Hematopoietic multipotent progenitor cell treated with erythropoietin and hydrocortisone succinate and interleukin-3 and kit ligand, for 6 days (in vitro differentiated cells): Measurements from ENCODE around the gene NXPH4.

ENCODE experiments used
- DNase-seq: peaks from one replicate; pipeline ENCODE4 v3.0.0-alpha.2; 2015

NXPH4 gene

DNA sequence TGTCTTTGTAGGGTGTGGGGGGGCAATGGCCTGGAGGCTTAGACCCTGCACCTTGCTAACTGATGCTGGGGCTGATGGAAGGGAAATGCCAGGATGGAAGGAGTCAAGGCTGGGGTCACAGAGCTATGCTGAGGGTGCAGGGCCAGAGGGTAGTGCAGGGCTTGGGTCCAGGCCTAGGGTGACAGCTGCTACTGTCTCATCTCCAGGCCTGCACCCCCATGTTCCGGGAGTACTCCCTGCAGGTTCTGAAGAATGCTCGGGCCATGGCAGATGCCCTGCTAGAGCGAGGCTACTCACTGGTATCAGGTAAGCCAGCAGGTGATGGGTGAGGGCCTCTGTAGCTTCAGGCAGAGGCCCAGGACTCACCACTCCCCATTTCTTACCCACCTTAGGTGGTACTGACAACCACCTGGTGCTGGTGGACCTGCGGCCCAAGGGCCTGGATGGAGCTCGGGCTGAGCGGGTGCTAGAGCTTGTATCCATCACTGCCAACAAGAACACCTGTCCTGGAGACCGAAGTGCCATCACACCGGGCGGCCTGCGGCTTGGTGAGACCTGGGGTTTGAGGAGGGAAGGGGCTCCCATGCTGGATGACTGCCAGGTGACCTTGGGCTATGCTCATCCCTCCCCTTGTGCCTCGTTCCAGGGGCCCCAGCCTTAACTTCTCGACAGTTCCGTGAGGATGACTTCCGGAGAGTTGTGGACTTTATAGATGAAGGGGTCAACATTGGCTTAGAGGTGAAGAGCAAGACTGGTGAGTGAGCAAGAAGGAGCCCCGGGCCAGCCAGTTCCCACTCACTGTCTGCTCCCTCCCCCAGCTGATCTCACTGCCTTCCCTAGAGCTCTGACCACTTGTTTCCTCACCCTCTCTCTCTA, 17.0 kb downstream of the NXPH4 start:
- no peak for DNase-seq

DNA sequence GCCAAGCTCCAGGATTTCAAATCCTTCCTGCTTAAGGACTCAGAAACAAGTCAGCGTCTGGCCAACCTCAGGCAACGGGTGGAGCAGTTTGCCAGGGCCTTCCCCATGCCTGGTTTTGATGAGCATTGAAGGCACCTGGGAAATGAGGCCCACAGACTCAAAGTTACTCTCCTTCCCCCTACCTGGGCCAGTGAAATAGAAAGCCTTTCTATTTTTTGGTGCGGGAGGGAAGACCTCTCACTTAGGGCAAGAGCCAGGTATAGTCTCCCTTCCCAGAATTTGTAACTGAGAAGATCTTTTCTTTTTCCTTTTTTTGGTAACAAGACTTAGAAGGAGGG, 17.6 kb downstream of the NXPH4 start:
- DNase-seq: no peak

DNA sequence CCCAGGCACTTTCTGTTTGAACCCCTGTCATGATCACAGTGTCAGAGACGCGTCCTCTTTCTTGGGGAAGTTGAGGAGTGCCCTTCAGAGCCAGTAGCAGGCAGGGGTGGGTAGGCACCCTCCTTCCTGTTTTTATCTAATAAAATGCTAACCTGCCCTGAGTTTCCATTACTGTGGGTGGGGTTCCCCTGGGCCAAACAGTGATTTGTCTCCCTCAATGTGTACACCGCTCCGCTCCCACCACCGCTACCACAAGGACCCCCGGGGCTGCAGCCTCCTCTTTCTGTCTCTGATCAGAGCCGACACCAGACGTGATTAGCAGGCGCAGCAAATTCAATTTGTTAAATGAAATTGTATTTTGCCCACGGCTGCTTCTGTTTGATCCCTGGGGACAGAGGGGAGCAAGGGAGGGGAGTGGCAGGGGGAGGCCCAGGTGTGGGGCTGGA, 18.0 kb downstream of the NXPH4 start:
- peak; percentile 4 for DNase-seq

DNA sequence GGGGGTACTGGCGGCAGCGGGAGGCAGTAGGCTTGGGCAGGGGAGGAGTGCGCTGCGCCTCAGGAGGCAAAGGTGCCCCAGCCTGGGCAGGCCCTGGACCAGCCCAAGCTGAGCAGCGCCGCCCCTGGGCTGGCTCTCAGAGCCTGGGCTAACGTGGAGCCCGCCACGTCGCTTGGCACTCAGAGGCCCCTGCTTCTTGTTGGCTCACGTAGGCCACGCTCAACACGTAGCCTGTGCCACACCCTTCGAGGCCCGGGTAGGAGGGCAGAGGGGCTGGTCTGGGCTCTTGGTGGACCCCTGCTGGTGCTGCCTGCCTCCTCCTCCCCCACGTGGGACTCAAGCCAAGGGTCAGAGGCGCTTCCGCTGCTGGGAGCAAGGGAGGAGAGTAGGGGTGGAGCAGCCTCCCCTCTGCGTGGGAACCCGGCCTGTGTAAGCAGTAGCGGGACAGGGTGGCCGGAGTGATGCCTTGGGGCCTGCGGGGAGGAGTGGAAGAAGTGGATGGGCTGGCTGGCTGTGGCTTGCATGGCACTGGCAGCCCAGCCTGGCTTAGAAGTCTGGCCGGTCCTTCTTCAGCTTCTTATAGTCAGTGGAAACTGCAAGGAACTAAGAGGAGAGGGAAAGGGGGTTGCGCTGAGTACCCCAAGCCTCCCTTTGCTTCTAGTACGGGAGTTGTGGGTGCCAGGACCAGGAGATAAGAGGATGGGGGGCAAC, 18.6 kb downstream of the NXPH4 start:
- DNase-seq: peak; percentile 9

DNA sequence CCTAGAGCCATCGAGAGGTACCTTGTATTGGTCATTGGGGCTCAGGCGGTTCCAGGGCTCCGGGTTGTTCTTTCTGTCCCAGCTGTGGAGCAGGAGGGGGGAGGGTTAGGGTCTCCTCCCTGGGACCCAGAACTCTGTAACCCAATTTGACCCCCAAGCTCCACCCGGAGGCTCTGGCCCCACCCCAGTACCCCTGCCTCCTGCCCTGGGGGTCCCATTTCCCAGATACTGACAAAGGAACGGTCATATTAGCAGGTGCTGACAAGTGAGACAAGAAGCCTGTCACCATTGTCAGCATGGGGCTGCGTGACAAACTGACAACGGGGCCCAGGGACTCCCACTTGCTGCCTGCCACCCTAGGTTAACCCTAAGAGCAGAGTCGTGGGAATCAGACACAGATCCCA, 19.1 kb downstream of the NXPH4 start:
- peak; percentile 14 for DNase-seq

DNA sequence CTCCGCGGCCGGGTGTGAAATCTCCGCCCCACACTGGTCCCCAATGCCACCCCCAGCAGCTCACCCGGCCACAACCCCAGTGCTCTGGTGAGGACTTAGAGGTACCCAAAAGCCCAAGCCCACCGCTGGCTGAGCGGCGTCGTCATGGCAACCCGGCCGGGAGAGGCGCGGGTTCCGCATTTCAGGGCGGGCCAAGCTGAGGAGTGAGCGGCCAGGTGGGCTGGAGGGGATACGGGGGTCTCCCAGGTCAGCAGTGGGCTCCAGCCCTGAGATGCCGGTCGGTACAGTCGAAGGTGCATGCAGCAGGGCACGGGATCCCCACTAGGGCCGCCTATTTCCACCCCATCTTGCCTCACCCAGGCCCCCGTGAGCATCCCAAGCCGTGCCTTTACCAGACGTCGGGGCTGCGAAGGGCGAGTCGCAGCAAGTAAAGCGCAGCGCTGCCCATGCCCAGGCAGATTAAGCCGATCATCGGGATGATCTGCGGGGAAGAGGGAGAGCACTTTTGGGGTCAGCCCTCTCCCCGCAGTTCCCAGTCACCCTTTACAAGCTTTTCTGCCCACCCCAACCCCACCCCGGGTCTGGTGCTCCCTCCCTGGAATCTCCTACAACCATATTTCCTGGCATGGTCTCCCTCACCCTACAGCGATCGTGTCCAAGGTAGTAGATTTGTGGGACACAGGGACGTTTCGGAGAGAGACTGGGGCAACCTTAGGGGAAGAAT, 19.8 kb downstream of the NXPH4 start:
- peak; percentile 27 for DNase-seq

DNA sequence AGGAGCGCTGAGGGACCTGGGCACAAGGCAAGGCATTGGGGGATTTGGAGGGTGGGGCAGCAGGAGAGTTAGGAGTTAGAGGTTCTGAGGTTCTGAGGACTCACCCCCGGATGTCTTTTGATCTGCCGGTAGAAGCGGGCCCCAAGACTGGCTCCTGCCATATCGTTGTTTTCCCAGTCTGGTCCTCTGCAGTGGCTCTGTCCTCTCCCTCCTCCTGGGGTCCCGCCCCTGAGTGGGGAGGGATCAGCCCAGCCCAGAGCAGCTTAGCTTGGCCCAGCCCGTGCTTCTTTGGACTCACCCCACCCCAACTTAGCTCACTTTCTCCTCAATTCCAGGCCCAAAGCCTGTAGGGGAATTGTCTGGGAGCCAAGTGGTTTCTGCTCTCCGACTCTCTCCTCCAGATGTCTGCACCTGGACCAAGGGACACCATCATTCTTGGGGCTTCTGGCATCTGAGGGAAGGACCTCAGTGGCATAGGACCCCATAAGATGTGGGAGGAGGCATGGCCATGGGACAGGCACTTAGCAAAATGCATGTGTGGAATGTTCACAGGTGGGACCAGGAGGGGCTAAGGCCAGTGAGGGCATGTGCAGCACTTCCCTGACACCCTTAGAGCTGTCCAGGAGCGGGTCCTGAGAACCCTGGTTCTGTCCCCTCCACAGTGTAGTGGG, 20.5 kb downstream of the NXPH4 start:
- DNase-seq: peak; percentile 27

DNA sequence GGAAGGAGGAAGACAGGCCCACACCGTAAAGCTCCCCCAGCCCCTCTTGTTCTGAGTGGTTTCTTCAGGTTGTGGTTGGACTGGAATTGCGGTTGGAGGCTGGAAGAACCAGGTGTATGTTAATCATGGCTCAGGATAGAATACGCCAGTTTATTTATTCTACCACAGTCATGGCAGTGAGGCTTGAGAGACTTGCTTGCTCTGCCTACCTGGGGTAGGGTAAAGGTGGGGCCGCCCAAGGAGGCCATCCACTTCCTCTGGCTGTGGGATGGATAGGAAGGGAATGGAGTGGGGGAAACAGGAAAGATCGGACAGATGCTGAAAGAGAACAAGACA, 21.0 kb downstream of the NXPH4 start:
- peak; percentile 5 for DNase-seq

DNA sequence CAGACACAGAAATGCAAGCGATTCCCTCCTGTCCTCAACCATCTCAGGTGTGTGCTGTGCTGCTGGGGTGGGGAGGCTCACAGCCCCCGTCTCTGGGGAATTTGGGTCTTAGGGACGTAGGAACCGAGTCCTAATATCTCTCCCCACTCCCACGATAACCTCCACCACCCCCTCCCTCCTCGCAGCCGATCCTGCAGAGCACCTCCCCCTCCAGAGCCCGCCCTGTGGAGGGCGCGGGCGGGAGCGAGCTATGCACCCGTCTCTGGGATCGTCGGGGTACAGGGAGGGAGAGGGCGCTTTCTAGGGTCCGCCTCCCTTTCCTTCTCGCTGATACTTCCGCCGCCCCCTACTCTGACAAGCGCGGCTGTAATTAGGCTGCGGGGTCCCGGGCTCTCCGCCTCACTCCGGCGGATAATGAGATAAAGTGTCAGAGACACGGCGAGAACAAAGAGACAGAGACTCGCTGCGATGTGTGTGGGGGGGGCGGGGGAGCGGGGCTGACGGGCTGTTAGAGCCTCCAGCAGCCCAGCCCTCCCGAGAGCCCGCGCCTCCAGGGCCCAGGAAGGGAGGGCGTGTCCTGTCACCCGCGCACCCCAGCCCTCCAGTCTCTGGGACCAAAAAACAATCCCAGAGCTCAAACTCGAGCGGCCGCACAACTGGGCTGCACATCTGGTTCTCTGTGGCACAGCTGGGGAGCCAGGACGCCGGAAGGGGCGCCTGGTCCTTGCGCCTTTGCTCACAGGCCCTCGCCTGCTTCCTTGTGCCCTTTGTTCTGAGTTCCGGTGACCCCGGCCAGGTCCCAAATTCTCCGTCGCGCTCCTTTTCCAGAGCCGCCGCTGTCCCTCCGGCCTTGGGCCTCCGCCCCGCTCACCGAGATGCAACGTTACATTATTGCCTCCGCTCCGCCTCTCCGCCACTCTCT, 21.6 kb downstream of the NXPH4 start:
- peak; percentile 51 for DNase-seq

DNA sequence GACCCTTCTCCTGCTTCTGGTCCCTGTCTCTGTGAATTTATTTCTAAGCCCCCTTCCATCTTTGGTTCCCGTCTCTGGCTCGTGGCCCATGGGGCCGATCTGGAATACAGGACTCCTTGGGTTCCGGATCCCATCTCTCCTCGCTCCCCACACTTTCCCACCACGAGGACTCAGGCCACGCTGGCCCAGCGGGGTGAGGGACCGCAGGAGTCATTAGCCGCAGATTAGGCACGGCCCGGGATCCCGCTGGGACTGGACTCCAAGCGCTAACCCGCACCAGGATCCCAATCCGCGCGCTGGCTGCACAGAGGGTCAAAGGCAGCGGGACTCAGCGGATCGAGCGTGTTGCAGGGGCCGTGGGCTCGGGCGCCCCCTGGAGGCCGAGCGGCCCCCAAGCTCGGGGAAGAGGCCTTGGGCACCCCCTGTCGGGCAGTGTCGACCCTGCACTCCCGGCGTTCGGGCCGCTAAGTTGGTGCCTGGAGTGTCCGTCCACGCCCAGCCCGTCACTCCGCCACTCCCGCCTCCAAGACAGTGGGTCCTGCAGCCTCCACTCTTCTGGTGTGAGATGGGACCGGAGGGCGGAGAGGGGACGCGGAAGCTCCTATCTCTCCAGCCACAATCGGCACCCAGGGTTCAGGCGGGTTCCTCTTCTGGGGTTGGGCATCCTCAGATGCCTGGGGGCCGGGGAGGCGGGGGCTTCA, 22.4 kb downstream of the NXPH4 start:
- peak; percentile 91 for DNase-seq

DNA sequence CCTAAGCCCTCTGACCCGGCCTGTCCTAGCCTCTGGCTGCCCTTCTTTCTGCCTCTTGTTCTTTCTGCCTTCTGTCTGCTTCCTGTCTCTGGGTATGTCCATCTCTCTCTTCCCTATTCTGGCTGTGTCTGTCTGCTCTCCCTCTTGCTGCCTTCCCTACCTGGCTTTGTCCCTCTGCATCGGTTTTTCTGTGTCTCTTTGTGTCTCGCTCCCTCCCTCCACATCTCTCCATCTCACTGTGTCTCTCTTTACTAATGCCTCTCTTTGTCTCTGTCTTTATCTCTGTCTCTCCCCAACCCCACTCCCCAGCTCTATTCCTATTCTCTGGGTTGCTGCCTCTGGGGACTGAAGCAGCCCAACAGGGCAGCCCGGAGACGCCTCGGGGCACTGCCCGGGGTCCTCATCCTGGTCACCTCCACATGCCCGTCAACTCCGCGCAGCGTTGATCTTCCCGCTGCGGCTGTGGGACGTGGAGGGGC, 23.0 kb downstream of the NXPH4 start:
- DNase-seq: peak; percentile 20

DNA sequence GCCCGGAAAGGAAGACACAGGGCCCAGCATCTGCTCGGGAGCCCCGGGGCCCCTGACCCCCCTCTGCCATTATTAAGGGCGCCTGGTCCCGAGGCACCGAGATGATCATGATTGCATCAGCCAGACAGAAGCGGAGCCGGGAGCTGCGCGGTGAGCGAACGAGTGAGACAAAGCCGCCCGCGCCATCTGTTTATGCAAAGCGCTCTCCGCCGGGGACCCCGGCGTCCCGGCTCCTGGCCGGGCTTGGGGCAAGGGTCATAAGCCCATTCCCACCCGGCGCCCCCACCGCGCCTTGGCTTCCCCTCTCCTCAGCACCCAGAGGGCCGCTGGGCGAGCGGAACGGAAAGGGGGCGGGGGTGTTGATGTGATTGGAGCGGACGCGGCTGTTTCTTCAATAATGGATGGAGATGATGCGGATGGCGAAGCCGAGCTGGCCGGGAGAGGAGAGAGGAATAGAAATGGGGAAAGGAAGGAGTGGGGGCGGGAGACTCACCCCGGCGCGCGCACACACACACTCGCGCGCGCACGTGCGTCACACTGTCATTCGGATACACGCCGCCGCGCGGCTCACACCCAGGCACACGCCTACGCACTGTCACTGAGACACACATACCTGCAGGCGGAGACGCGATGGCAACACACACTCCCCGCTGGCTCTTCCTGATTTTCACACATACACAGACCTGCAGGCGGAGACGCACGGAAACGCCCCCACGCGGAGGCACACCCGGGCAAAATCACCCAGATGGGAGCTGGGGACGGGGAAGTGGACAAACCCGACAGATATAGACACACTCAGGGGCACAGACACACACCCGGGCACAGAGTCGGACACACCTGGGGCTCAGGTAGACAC, 23.7 kb downstream of the NXPH4 start:
- DNase-seq: peak; percentile 48

DNA sequence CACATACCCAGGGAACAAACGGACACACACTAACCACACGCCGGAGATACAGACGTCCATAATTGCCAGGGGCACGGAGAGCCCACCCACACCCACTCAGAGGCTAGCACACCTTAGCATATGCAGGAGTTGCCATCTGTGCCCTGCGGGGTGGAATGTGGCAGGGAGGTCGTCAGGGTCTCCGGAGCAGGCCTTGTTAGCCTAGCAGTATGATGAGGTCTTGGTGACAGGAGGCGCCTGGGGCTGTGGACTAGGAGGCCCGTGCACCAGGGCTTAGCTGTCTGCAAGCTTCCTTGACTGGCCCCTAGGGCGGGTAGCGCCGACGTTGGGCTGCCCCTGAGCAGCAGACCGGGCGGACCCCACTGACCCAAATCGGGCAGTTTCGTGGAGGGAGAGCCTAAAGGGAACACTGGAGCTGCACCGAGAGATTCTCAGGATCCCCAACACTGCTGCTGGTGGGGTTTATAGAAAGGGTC, 24.4 kb downstream of the NXPH4 start:
- DNase-seq: peak; percentile 34

DNA sequence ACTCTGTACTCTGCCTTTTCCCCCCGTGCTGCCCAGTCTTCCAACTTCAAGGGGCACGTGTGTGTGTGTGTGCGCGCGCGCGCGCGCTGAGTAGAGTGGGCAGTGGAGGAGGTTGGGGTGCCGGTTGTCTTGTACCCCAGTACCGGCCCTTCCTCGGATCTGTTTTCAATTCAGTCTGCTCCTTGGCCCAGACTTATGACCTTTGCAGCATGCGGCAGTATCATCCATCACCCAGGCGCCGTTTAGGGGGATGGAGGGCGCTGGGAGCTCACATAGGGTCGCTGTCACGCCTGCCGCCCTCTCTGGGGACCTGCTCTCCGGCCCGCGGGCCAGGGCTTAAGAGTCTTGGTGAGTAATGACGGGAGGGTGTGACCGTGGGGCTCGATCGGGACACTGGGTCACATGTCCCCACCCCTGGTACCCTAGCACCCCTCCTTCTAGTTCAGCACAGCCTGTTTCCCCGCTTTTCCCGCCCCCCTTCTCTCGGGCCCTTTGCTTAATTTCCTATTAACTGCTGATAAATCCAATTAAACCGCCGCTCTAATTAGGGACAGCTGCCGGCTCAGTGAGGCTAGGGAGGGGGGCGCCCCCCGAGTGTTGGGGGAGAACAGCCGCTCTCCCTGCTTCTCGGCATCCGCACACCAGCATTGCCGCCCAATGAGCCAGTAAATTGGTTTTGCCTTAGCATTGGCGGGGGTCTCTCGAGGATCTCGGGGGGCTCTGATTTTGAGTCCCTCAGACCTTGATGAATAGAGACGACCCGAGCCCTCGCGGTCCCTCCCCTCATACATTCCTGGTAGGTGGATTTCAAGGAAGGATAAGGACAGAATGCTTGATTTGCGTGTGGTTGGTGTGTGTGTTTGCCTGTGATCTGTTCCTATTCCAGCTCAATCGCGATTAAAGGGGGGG, 25.1 kb downstream of the NXPH4 start:
- peak; percentile 16 for DNase-seq

DNA sequence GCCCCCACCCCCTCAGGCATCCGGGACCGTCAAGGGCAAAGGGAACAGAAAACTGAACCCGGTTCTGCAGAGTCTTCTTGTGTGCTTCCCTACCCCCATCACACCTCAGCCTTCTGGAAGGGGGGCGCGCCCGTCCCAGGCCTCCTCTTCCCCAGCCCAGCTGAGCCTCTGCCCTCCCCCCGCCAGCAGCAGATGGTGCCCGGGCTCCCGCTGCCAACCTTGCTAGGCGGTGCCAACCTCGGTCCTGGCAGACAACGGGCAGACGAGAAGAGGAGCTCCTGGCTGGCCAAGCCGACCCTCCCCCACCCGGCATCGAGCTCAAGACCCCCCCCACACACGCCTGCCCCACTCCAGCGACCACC, 25.7 kb downstream of the NXPH4 start:
- peak; percentile 4 for DNase-seq

DNA sequence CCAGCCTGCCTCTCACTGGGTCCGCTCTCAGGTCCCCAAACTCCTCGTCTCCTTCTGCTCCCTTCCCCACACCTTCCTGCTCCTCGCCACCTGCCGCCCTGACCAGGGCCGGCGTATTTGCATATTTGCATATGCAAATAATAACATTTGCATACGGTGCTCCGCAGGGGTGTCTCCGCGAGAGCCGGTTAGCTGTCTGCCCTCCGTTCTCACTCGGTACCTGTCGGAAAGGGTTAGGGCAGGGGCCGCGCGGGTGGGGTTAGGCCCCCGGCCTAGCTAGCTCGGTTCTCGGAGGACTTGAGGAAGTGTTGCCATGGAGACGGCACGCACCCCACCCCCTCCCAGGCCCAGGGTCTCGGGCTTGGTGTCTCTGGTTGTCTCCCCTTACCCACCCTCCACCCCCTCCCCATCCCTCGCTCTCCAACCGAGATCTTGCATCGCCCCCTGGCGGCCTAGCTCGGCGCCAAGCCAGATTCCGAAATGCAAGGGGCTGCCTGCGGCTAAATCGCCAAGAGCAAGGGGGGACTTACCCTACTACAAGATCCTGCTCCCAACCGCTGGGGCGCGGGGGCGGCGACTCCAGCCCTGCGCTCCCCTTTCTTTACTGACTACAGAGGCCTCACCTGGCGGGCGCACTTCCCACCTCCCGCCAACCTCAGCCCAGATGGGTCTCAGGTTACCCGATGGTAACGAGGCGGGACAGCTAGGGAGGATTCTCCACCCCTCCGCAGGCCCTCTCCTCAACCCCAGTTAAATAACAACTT, 26.3 kb downstream of the NXPH4 start:
- DNase-seq: peak; percentile 66

DNA sequence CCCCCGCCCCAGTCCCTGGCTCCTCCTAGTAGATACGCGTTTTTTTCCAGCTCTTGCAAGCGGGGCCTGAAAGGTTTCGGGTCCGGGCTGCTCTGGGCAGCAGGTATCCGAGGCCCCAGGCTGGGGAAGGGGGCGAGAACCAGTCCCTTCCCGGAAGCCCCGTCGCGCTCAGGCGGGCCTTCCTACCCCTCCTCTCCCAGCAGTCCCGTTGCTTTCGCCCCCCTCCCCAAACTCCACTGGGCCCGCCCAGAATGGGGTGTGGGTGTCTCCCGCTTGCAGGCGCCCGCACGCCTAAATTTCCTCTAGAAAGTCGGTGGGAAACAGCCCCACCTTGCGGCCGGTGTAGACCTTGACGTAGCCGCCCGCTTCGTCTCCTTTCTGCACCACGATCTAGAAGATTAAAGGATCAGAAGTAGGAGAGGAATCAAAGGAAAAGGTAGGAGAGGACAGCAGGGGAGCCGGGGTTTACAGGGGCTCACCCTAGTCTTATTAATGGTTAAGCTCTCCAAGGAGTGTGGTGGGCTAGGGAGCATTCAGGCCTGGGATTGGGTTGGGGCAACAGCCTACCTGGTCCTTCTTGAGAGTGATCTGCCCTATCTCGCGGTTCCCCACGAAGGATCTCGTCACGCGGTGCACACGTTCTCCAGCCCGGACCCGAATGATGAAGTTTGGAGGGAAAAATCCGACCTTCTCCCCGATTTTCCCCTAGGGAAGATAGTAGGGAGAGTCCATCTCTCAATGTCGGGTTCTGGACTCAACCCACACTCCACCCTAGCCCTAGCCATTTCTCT, 27.1 kb downstream of the NXPH4 start:
- DNase-seq: peak; percentile 93
